Measurements from ENCODE around the gene SHC2. TPM values are rescaled to one million over a fixed set of nuclear protein-coding genes. Genes with fewer than 3 reads are reported as not detected.

Gene SHC2
- total RNA-seq, 1 experiment from 2014 or later: 16.6 TPM

- Mint-ChIP-seq H3K27me3 (ENCODE audit: low read depth) (peaks cover 31% of the 10 kb centered on the region), H3K4me1 (peaks cover 0 to 7% of the 10 kb centered on the region in 2 experiments; a peak in 1 of 4 replicates), H3K4me3 (no peak overlapping the region), H3K27ac (no peak overlapping the region), H3K9me3 (peaks cover 3 to 4% of the 10 kb centered on the region in 2 experiments; a peak in 3 of 5 replicates), H3K36me3 (ENCODE audit: insufficient read depth in 1 of 3, low read depth in 3 of 3) (peaks cover 0 to 4% (median 3%) of the 10 kb centered on the region in 3 experiments; a peak in 4 of 7 replicates)
- H3K23me2 ChIP-seq (ENCODE audit: insufficient read length, low read depth, low read length, poor library complexity, severe bottlenecking): no peaks in the 10 kb centered on the region
- no peak overlapping the region for H2BK15ac ChIP-seq (ENCODE audit: low read depth, low read length)
- no peak for DNase-seq
- H3K4me1 ChIP-seq (ENCODE audit: insufficient read depth, low read length): no peaks in the 10 kb centered on the region
- H3K14ac ChIP-seq (ENCODE audit: insufficient read depth, low read length): no peak overlapping the region
- H3K4me2 ChIP-seq (ENCODE audit: insufficient read depth, insufficient read length, low read length): no peak overlapping the region
- H3K23ac ChIP-seq (ENCODE audit: insufficient read length, low read depth, low read length): no peak overlapping the region
- H2BK5ac ChIP-seq (ENCODE audit: insufficient read length, low read length): no peak overlapping the region
- H2AK5ac ChIP-seq (ENCODE audit: insufficient read length, low read length): no peak overlapping the region
- H3K18ac ChIP-seq (ENCODE audit: insufficient read length, low read depth, low read length): no peak overlapping the region
- no peak overlapping the region for H2BK20ac ChIP-seq (ENCODE audit: low read depth, low read length, poor library complexity, severe bottlenecking)
- no peaks in the 10 kb centered on the region; the same call in 1 of the 2 replicates for H3K27me3 ChIP-seq (ENCODE audit: insufficient read depth, low read length)
- H2BK120ac ChIP-seq (ENCODE audit: low read depth, low read length, poor library complexity, severe bottlenecking): no peak overlapping the region
- no peak overlapping the region for H3K56ac ChIP-seq (ENCODE audit: insufficient read length, low read depth, low read length)
- H3K27ac ChIP-seq (ENCODE audit: insufficient read length, low read depth, low read length): no peak overlapping the region
- H4K5ac ChIP-seq (ENCODE audit: insufficient read length, low read depth, low read length): no peak overlapping the region
- no peak overlapping the region for H2BK12ac ChIP-seq (ENCODE audit: insufficient read length, low read depth, low read length)
- no peak overlapping the region for H4K8ac ChIP-seq (replicated peaks; ENCODE audit: insufficient read length, low read depth, low read length)
- H3K9ac ChIP-seq (ENCODE audit: extremely low read depth, insufficient read length, low read length): no peak overlapping the region
- no peak overlapping the region for H2AFZ ChIP-seq (ENCODE audit: low read length)
- H4K91ac ChIP-seq (ENCODE audit: insufficient read length, low read depth, low read length): no peak overlapping the region
- no peaks in the 10 kb centered on the region for H3K9me3 ChIP-seq (ENCODE audit: control insufficient read depth, low read depth, low read length)
- TF ChIP-seq CTCF (conservative IDR thresholded peaks at IDR 0.05): no peak
- no peaks in the 10 kb centered on the region for H3K79me2 ChIP-seq (ENCODE audit: insufficient read depth, low read length)
- no peak overlapping the region for H3K4ac ChIP-seq (ENCODE audit: low read depth, low read length)
- WGBS (ENCODE audit: extremely low coverage, insufficient read length, low lambda C conversion rate): no CpG with 5 or more reads among the region's 14 CpGs
- H3K79me1 ChIP-seq (ENCODE audit: insufficient read depth, low read depth, low read length, poor library complexity, severe bottlenecking): no peaks in the 10 kb centered on the region
- H3T11ph ChIP-seq (ENCODE audit: low read length): no peak overlapping the region
- no peaks in the 10 kb centered on the region for H4K20me1 ChIP-seq (ENCODE audit: control insufficient read depth, insufficient read depth, insufficient read length)
These were observed 91.0 kb downstream of the SHC2 start for GRCh38 chr19:369876-370275.
